Peyer's patch (tissue), 4 donors: ENCODE results near the gene SHCBP1L.

Experiments
- CTCF ChIP-seq, 6 experiments: fragments of 450-650 bp in 4 of 6; fragments of 200-600 bp in 2 of 6; sonication (generic) in 1 of 6; IDR thresholded peaks; one replicate each; pipeline ENCODE4 v1.5.1; 2017 to 2019; ENCODE audit warnings: antibody characterized with exemption in 6 of 6, mild to moderate bottlenecking in 3 of 6, moderate library complexity in 1 of 6
- POLR2A ChIP-seq, 2 donors: fragments of 450-650 bp; IDR thresholded peaks; one replicate each; pipeline ENCODE4 v1.5.1; 2017; ENCODE audit warnings: antibody characterized with exemption in 2 of 2, mild to moderate bottlenecking in 2 of 2, moderate library complexity in 2 of 2

GRCh38 chr1:183002267-183002666 lies 49.3 kb upstream of the SHCBP1L start:
- TF ChIP-seq CTCF (IDR thresholded peaks at IDR 0.05), result no peak
- TF ChIP-seq POLR2A (IDR thresholded peaks at IDR 0.05), result no peak
